HG02884 (cell line): ENCODE data around the gene DHPS.
A peak's percentile ranks its signal among the peaks of the same experiment; 100 is the strongest.
"Not testable (repeated sequence)": the region's sequence is repeated elsewhere in the genome, so short reads cannot be mapped to it uniquely, and the experiment has no call there.

Experiments used
- ATAC-seq: cut with Tn5 transposase; IDR thresholded peaks from one replicate; pipeline ENCODE4 v1.9.1; 2021; ENCODE audit warnings: mild to moderate bottlenecking, moderate library complexity; ENCODE audit not compliant: unreplicated experiment

DHPS gene

GRCh38 chr19:12705654-12706331, 24.1 kb upstream of the DHPS start:
- ATAC-seq: no peak

- no peak for ATAC-seq
Observed at GRCh38 chr19:12705169-12705568, 23.5 kb upstream of the DHPS start.

DNA sequence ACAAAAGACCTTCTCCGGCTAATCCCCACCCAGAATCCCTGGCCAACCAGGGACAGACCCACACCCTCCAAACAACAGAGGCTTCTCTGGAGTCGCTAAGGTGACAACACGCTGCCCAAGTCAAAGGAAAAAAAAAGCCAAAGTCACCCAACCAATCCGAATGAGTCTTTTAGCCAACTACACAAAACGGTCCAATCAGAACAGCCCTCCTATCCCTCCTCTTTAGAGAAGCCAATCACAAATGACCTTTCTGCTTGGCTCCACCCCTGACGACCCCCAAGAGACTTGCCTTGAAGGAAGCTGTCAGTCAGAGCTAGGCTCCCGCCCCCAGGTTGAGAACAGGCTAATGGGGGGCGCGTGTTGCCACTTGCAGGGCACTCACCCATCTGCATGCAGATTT, 21.4 kb upstream of the DHPS start:
- ATAC-seq: no peak

- no peak for ATAC-seq
Observed at GRCh38 chr19:12701596-12702282, 20.1 kb upstream of the DHPS start.

DNA sequence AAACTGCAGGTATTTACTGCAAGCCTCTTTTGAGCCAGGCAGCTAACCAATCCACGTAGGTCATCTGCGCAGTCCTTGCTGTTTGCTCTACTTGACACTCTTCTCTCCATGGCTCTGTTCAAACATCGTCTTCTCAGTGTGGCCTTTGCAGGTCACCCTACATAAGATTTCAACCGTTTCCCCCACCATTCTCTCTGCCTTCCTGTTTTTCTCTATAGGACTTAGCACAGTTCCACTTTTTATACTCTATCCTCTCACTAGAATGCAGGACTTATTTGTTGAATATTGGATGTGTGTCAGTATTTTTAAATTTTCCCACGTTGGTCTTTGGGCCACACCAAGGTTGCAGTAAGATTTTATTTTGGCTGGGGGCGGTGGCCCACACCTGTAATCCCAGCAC, 16.5 kb upstream of the DHPS start:
- ATAC-seq: no peak

GRCh38 chr19:12697425-12697824, 15.7 kb upstream of the DHPS start:
- not testable (repeated sequence) for ATAC-seq

DNA sequence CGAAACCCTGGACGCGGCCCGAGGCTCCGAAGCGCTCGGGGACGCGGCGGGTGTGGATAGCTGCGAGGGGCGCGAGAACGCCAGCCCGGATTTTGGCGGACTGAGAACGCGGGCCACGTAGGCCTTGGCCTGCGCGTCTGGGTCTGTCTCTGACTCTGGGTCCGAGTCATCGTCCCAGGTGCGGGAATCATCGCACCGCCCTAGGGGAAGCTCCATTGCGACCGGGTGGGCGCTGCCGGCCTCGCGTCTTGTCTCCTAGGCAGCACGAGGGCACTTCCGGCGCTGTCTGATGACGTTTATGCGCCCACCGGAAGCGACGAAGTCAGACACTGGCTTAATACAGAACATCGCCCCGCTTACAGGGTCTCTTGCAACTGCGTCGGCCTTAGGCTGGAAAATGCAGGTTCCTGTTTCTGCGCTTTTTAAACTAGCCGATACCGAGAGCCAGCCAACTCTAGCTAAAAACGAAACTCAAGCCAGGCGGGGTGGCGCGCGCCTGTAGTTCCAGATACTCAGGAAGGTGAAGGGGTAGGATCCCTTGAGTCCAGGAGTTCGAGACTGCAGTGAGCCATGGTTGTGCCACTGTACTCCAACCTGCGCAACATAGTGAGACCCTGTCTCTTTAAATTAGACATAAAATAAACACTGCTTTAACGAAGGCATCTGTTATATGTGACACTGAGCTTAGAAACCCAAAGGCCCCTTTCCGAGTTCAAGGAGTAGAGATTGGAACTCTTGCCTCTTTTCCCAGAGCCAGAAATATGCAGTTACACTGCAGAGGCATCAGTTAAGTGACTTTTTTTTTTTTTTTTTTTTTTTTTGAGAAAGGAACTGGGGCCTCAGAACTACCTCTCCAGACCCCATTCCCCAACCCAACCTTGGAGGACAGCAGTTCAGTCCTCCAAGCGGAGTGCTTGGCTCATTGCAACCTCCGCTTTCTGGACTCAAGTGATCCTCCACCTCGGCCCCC, 15.0 kb upstream of the DHPS start, which contains the start of gene FBXW9:
Gene FBXW9 (minus strand): TSS at position 266 of the 970 bp plus-strand sequence. CDS start 50 bp downstream, at position 216.
- ATAC-seq: peak; percentile 79

GRCh38 chr19:12695997-12696365, 14.3 kb upstream of the DHPS start:
- peak; percentile 15 for ATAC-seq

DNA sequence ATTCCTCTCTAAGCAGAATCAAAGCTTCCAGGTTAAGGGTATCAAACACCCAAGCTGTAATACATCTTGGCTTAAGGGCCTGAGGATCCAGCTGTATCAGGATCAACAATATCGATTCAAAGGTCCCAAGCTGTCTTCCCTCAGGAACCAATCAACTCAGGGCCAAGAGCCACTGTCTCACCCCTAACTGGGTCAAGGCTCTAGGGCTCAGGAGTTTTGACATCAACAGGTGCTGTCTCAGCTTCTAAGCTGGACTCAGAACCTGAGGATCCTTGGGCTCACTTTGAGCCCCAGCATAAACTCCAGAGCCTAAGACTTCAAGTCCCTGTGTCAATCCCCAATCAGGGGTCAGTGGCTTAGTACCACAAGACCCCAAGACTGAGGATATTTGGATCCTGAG, 13.8 kb upstream of the DHPS start:
- ATAC-seq: no peak

- ATAC-seq: no peak
Observed at GRCh38 chr19:12695096-12695495, 13.4 kb upstream of the DHPS start.

- ATAC-seq: no peak
Observed at GRCh38 chr19:12694641-12695040, 13.0 kb upstream of the DHPS start.

GRCh38 chr19:12692960-12693359, 11.3 kb upstream of the DHPS start:
- ATAC-seq: no peak

DNA sequence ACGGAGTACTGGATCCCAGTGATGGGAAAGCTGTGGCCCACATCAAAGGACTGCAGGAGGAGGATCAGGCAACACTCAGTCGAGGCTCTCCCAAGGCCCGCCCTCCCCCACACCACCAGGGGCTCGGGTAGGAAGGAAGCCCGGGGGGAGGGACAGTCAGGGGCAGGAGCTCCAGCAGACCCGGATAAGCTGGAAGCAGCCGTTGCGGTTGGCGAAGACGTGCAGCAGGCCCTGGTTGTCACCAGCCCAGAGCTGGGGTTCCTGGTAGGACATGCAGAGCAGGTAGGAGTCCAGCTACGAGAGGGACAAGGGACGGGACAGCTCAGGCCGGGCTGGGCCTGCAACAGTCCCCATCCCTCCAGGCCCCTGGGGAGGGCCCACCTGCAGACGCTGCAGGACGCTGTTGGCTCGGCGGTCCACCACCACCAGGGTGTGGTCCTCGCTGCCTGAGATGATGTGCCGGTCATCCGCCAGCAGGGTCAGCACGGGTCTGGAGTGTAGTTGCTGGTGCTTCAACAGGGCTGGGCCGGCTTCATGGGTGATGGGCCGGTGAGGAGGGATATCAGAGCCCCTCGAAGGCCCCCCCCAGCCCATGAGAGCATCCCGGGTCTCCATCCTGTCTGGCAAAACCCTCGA, 8.0 kb upstream of the DHPS start:
- ATAC-seq: no peak

GRCh38 chr19:12689012-12689411, 7.3 kb upstream of the DHPS start:
- ATAC-seq: no peak

DNA sequence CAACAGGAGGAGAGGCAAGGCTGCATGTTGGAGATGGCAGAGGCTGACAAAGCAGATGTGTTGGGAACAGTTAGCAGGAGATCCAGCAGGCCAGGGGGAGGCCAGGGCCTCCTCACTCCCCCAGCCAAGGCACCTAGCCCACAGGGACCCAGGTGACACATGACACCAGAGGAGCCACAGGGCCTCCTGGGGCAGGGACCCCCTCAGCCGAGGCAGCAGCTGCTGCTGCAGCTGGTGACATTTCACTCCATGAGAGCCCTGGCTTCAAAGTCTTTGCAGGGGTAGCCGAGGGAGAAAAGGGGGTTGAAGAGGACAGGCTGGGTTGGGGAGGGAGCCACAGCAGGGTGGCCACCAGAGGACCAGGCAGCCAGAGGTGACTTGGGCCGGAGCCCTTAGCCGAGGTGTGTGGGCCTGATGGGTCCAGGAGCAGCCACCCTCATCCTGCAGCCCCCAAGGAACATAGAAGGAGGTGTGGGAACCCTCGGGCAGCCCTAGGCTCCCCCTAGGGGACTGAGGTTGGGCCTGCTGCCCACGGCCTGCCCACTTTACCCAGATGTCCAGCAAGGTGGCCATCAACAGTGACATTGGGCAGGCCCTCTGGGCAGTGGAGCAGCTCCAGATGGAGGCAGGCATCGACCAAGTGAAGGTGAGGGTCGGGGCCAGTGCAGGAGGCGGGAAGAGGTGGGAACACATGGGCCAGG, 6.0 kb upstream of the DHPS start, which contains the start of gene GNG14:
Gene GNG14 (plus strand): TSS at position 503 of the 701 bp plus-strand sequence. CDS start 51 bp downstream, at position 554.
- no peak for ATAC-seq

- no peak for ATAC-seq
Observed at GRCh38 chr19:12685831-12686230, 4.2 kb upstream of the DHPS start.

DNA sequence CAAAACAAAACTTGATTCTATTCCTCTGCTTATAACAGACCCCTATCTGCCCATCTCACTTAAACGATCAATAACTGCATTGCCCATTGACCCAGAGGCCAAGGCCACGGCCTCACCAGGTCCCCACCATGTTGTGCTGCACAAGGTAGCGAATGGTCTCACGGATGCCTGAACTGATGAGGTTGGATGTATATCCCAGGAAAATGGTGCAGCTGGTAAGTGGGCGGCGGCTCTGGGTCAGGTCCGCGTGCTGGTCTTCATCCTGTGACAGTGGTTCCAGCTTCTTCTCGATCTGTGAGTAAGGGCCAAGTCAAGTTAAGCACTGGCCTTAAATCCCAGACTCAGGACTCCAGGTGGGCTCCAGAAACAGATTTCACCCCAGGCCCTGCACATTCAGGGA, 1.6 kb downstream of the DHPS start:
- no peak for ATAC-seq

- ATAC-seq: not testable (repeated sequence)
Observed at GRCh38 chr19:12678039-12678438, 3.6 kb downstream of the DHPS start.

- no peak for ATAC-seq
Observed at GRCh38 chr19:12676928-12677327, 4.8 kb downstream of the DHPS start.

GRCh38 chr19:12676384-12676792, 5.3 kb downstream of the DHPS start:
- ATAC-seq: no peak
